Smooth muscle cell (in vitro differentiated cells): Measurements from ENCODE around the gene CNTFR. TPM values are rescaled to one million over a fixed set of nuclear protein-coding genes. Genes with fewer than 3 reads are reported as not detected.

Experiments
- DNase-seq: peaks from one replicate; lab custom pipeline; 2025; ENCODE audit not compliant: unreplicated experiment; lab: John Stamatoyannopoulos, UW
- H2AFZ ChIP-seq: fragments of 200-600 bp; sonication (generic); 2 replicates; pipeline ENCODE4 v1.6.0; 2016; ENCODE audit warnings: antibody characterized with exemption, low read depth, mild to moderate bottlenecking
- H3F3A ChIP-seq: fragments of 200-600 bp; sonication (generic); 2 replicates; pipeline ENCODE4 v1.6.0; 2017; ENCODE audit warnings: antibody characterized with exemption, low read depth
- H3K27ac ChIP-seq: fragments of 200-600 bp; sonication (generic); 2 replicates; pipeline ENCODE4 v1.5.1; 2016; ENCODE audit warnings: low read depth, mild to moderate bottlenecking
- H3K27me3 ChIP-seq: fragments of 200-600 bp; sonication (generic); 2 replicates; pipeline ENCODE4 v1.6.1; 2016; ENCODE audit warnings: low read depth, mild to moderate bottlenecking
- H3K36me3 ChIP-seq: fragments of 200-600 bp; sonication (generic); 2 replicates; pipeline ENCODE4 v1.5.1; 2016; ENCODE audit warnings: low read depth
- H3K4me1 ChIP-seq: fragments of 200-600 bp; sonication (generic); 2 replicates; pipeline ENCODE4 v1.5.1; 2016; ENCODE audit warnings: low read depth
- H3K4me2 ChIP-seq: fragments of 200-600 bp; sonication (generic); 2 replicates; pipeline ENCODE4 v1.6.0; 2016; ENCODE audit warnings: mild to moderate bottlenecking
- H3K4me3 ChIP-seq: fragments of 200-600 bp; sonication (generic); 2 replicates; pipeline ENCODE4 v1.5.1; 2016; ENCODE audit warnings: mild to moderate bottlenecking
- H3K79me2 ChIP-seq: fragments of 200-600 bp; sonication (generic); 2 replicates; pipeline ENCODE4 v1.6.0; 2016; ENCODE audit warnings: low read depth, mild to moderate bottlenecking
- H3K9ac ChIP-seq: fragments of 200-600 bp; sonication (generic); 2 replicates; pipeline ENCODE4 v1.6.0; 2016; ENCODE audit warnings: low read depth
- H3K9me3 ChIP-seq: fragments of 200-600 bp; sonication (generic); replicated peaks from 2 replicates; pipeline ENCODE4 v1.5.1; 2016; ENCODE audit warnings: low read depth
- H4K20me1 ChIP-seq: fragments of 200-600 bp; sonication (generic); 2 replicates; pipeline ENCODE4 v1.6.0; 2016; ENCODE audit warnings: low read depth
- WGBS: methylation state at CpG from one replicate; pipeline ENCODE4 v1.1.7; 2016; ENCODE audit warnings: low lambda C conversion rate; 5-methylcytosine and 5-hydroxymethylcytosine counted together
- polyA plus RNA-seq: library from polyadenylated mRNA; unstranded; fragments of >200 nt; fragmentation: Nextera tagmentation; extraction: Ambion mirVana; gene quantifications from 2 replicates; pipeline ENCODE4 v1.2.1, GENCODE V29; 2016
- total RNA-seq: library from RNA; depleted of rRNA; stranded (reverse); fragments of >200 nt; gene quantifications from 2 replicates; pipeline ENCODE4 v1.2.3, GENCODE V29; 2014
- TF ChIP-seq, protein P1 (sequence below): fragments of 200-600 bp; sonication (generic); IDR thresholded peaks from 2 replicates; pipeline ENCODE4 v1.5.1; 2017; ENCODE audit warnings: borderline replicate concordance, mild to moderate bottlenecking, antibody characterized with exemption; ENCODE audit not compliant: insufficient read depth, poor library complexity, severe bottlenecking

Gene CNTFR
- total and polyA plus RNA-seq, 2 experiments from 2014 or later = 4.3 to 16.4 TPM

- TF ChIP-seq, protein P1, sequence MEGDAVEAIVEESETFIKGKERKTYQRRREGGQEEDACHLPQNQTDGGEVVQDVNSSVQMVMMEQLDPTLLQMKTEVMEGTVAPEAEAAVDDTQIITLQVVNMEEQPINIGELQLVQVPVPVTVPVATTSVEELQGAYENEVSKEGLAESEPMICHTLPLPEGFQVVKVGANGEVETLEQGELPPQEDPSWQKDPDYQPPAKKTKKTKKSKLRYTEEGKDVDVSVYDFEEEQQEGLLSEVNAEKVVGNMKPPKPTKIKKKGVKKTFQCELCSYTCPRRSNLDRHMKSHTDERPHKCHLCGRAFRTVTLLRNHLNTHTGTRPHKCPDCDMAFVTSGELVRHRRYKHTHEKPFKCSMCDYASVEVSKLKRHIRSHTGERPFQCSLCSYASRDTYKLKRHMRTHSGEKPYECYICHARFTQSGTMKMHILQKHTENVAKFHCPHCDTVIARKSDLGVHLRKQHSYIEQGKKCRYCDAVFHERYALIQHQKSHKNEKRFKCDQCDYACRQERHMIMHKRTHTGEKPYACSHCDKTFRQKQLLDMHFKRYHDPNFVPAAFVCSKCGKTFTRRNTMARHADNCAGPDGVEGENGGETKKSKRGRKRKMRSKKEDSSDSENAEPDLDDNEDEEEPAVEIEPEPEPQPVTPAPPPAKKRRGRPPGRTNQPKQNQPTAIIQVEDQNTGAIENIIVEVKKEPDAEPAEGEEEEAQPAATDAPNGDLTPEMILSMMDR = no peak
- H2AFZ ChIP-seq = no peak overlapping the region
- no peaks in the 10 kb centered on the region for H3K9me3 ChIP-seq
- H4K20me1 ChIP-seq = no peaks in the 10 kb centered on the region
- no peak overlapping the region for H3K4me2 ChIP-seq
- no peaks in the 10 kb centered on the region for H3K27me3 ChIP-seq
- no peaks in the 10 kb centered on the region for H3K79me2 ChIP-seq
- WGBS = 92% methylated on average over 19 of the region's 19 CpGs
- no peak for DNase-seq
- H3K36me3 ChIP-seq = no peaks in the 10 kb centered on the region
- no peak overlapping the region for H3K9ac ChIP-seq
- no peak overlapping the region for H3K4me3 ChIP-seq
- H3K4me1 ChIP-seq = peaks cover 27% of the 10 kb centered on the region
- no peak overlapping the region for H3K27ac ChIP-seq
- H3F3A ChIP-seq = peaks cover 9% of the 10 kb centered on the region
These were observed 31.9 kb downstream of the CNTFR start for GRCh38 chr9:34557426-34558321.

- no peak overlapping the region for H2AFZ ChIP-seq
- no peak overlapping the region for H3K4me3 ChIP-seq
- H3K4me1 ChIP-seq = peaks cover 27% of the 10 kb centered on the region
- H3K27me3 ChIP-seq = no peaks in the 10 kb centered on the region
- no peak overlapping the region for H3K4me2 ChIP-seq
- no peaks in the 10 kb centered on the region for H4K20me1 ChIP-seq
- no peak overlapping the region for H3K9ac ChIP-seq
- H3K79me2 ChIP-seq = no peaks in the 10 kb centered on the region
- no peaks in the 10 kb centered on the region for H3K36me3 ChIP-seq
- DNase-seq = no peak
- WGBS = 92% methylated on average over 6 of the region's 6 CpGs
- H3K9me3 ChIP-seq = no peaks in the 10 kb centered on the region
- H3K27ac ChIP-seq = no peak overlapping the region
- peaks cover 9% of the 10 kb centered on the region for H3F3A ChIP-seq
- TF ChIP-seq, protein P1 = no peak
These were observed 32.6 kb downstream of the CNTFR start for GRCh38 chr9:34556949-34557348.

DNA sequence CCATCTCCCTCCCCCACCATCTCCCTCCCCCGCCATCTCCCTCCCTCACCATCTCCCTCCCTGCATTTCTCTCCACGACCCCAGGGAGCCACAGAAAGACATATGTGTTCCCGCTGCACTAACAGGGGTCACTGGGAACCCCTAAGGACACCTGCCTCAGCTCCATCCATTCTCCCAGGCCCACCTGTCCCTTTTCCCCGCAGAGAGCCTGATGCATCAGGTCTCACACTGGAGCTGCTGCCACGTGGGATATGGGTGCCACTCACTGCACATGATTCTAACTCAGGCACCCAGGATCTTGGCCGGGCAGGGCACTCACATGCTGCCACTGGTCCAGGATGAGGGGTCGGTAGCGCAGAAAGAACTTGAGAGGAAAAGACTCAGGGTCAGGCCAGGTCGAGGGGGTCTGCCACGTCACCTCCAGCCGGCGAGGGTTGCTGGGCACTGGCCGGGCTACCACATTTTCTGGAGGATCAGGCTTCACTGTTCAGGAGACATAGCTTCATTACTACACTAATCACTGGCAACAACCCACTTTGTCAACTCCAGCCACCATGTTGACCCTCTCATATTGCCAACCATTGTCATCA is 33.5 kb downstream of the CNTFR start:
- Histone ChIP-seq H3F3A (peaks cover 9% of the 10 kb centered on the region), H3K79me2 (no peaks in the 10 kb centered on the region), H3K27me3 (no peaks in the 10 kb centered on the region), H3K27ac (no peak overlapping the region), H3K9me3 (no peaks in the 10 kb centered on the region), H2AFZ (no peak overlapping the region), H3K9ac (no peak overlapping the region), H3K36me3 (no peaks in the 10 kb centered on the region), H3K4me1 (peaks cover 24% of the 10 kb centered on the region), H3K4me3 (no peak overlapping the region), H3K4me2 (no peak overlapping the region), H4K20me1 (no peaks in the 10 kb centered on the region)
- no peak for DNase-seq
- 90% methylated on average over 12 of the region's 13 CpGs for WGBS
- TF ChIP-seq, protein P1 = no peak
